Renal cortex interstitium (tissue), 11 donors: ENCODE results near the gene ARHGEF7. TPM values are rescaled to one million over a fixed set of nuclear protein-coding genes. Genes with fewer than 3 reads are reported as not detected.

Experiments used
- DNase-seq, 11 donors: peaks; one replicate each; pipeline ENCODE4 v3.0.0-alpha.2; 2013; ENCODE audit warnings: low read depth in 9 of 11, low spot score in 4 of 11; ENCODE audit errors: extremely low read depth in 1 of 11
- polyA plus RNA-seq, 3 donors: library from polyadenylated mRNA; unstranded; fragments of 120-200 nt; gene quantifications; one replicate each; pipeline ENCODE4 v1.2.1, GENCODE V29; 2013; ENCODE audit not compliant: insufficient read length in 3 of 3

ARHGEF7 gene
- polyA plus RNA-seq, 3 donors = 63.0 to 84.2 (median 66.7) TPM

GRCh38 chr13:111158136-111158805 is 43.2 kb downstream of the ARHGEF7 start:
- DNase-seq = no peak

DNA sequence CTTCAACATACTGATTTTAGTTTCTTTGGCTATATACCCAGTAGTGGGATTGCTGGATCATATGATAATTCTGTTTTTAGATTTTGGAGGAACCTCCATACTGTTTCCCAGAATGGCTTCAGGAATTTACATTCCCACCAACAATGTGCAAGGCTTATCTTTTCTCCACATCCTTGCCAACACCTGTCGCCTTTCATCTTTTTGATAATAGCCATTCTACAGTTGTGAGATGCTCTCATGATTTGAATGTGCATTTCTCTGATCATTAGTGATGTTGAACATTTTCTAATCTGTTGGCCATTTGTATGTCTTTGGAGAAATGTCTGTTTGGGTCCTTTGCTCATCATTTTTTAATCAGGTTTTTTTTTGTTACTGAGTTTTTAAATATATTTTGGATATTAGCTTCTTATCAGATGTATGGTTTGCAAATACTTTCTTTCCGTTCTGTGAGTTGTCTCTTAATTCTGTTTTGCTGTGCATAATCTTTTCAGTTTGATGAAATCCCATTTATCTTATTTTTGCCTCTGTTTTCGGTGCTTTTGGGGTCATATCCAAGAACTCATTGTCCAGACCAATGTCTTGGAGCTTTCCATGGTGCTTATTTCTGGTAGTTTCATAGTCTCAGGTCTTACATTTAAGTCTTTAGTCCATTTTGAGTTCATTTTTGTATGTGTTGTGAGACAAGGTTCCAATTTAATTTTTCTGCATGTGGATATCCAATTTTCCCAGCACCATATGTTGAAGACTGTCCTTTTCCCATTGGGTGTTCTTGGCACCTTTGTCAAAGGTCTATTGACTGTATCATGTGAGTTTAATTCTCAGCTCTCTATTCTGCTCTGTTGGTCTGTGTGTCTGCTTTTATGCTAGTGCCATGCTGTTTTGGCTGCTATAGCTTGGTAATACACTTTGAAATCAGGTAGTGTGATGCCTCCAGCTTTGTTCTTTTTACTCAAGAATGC is 44.5 kb downstream of the ARHGEF7 start:
- no peak for DNase-seq

GRCh38 chr13:111160648-111161047 is 45.5 kb downstream of the ARHGEF7 start:
- no peak for DNase-seq

DNA sequence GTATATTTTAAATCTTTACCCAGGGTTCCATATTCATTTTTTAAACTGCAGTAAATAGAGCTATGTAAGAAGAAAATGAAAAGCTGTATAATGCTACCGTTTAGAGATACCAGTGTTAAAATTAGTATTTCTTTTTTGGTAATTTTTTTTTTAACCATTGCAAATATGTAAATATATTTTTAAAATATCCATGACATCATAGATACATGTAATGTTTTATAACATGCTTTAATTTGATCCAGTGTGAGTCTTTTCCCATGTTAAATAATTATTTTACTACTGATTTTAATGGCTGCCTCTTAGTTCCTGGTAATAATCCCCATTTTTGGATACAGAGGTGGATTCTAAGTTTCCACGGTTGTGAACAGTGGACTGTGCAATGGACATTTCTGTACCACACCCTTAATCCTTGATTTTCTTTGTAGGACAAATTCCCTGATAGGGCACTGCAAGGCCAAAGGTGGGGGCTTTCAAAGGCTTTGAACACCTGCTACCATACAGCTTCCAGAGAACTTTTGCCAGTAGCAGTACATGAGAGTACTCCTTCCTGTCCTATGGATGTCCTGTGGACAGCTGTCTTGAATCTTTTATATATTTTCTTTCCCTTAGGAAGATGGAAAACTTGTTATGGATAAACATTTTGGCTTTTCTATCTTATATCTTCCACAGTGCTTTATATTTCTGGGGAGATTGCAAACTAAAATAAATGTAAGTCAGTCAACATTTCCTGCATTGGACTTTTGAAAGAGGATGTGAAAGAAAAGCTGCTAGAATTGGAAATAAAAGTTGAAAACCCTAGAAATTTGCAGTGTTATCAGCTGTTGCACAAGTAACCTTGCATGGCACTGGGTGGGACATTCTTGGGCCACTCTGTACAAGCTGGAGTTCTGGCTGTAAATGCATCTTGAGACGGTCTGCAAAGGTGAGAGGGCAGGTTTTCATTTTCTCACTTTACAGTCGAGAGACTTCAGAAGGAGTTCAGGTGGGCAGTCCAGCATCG is 46.8 kb downstream of the ARHGEF7 start:
- DNase-seq = no peak

GRCh38 chr13:111165241-111166010 is 50.3 kb downstream of the ARHGEF7 start:
- no peak for DNase-seq

GRCh38 chr13:111166882-111167675 is 52.0 kb downstream of the ARHGEF7 start:
- DNase-seq = no peak

DNA sequence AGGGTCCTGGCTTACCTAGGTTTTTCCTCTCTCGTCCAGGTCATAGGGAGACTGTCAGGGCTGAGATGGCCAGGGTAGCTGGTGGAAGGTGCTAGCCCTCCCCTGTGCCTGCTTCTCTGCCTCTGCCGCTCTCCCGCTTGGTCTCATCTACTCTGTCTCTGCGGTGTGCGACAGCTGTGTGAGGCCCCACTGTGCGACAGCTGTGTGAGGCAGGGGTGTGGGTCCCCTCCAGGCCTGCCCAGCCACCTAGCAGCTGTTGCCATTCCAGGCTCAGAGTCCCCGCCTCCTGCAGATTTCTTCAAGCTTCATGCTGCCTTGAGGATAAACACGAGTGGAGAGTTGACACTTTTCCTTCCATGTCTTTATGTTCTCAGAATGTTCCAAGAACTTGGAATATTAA is 53.0 kb downstream of the ARHGEF7 start:
- no peak for DNase-seq

GRCh38 chr13:111171112-111171511 is 56.0 kb downstream of the ARHGEF7 start:
- DNase-seq = no peak

DNA sequence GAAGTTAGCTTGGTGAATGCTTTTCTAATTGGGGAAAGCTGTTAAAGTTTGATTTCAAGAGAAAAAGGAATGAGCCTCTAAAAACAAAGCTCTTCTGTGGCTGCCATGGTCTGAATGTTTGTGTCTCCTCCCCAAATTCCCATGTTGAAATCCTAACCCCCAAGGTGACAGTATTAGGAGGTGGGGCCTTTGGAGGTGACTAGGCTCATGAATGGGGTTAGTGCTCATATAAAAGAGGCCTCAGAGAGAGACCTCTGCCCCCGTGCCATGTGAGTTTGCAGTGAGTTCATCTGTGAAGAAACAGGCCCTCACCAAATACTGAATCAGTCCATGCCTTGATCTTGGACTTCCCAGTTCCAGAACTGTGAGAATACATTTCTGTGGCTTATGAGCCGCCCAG is 56.5 kb downstream of the ARHGEF7 start:
- no peak for DNase-seq

- DNase-seq = no peak
Measured at GRCh38 chr13:111174377-111175114, 59.4 kb downstream of the ARHGEF7 start.

- DNase-seq = no peak
Measured at GRCh38 chr13:111175372-111175771, 60.3 kb downstream of the ARHGEF7 start.

DNA sequence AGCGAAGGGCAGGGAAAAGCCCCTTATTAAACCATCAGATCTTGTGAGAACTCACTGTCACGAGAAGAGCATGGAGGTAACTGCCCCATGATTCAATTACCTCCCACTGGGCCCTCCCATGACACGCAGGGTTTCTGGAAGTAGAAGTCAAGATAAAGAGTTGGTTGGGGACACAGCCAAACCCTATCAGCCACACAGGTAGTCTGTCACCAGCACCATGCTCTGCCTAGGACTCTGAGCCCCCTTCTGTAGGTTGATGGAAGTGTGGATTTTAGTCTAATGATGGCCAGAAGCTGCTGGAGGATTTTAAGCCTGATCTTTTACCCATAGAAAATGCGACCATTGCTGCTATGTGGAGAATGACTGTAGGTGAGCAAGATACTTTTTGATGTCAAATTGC is 60.8 kb downstream of the ARHGEF7 start:
- DNase-seq = no peak

DNA sequence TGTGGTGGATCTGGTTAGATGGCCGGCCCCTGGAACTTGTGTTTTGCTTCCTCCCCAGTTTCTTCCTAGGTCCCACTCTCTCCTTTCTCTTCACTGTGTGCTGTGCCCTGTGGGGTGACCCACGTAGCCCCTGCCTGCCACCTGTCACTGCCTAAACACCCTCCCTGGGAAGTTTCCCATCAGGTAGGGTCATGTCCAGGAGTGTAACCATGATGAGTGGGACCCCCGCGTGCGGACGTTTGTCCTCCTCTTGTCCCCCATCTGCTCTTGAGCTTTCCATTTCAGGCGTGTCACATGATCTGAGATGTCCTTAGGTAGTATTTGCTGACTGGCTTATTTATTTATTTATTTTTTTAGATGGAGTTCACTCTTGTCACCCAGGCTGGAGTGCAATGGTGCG is 61.3 kb downstream of the ARHGEF7 start:
- no peak for DNase-seq

DNA sequence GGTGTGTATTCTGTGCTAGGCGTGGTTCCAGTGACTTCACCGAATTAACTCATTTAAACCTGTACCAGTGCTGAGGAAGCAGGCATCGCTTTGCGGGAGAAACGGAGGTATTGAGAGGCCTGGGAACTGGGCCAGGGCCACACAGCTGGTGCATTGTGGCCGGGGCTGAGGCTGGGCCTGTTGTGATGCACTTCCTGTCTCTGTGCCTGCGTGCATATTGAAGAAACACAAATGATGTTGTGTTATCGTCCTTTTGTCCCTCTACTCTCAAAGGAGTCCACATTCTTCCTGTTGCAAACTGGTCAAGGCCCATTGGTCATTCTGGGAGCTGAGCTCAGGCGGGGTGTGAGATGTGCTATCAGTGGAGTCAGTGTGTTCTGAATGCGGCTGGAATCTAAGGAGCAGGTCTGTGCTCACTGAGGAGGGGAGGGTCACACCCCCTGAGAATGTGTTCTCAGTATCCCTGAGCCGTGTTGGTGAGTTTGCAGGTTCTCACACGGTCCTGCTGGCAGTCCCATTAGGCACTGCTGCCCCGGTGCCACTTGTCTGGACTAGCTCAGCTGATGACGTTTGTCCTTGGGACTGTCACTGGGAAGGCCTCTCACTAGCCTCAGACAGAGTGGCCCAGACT is 62.1 kb downstream of the ARHGEF7 start:
- no peak for DNase-seq

- no peak for DNase-seq
Measured at GRCh38 chr13:111177921-111178320, 62.8 kb downstream of the ARHGEF7 start.

DNA sequence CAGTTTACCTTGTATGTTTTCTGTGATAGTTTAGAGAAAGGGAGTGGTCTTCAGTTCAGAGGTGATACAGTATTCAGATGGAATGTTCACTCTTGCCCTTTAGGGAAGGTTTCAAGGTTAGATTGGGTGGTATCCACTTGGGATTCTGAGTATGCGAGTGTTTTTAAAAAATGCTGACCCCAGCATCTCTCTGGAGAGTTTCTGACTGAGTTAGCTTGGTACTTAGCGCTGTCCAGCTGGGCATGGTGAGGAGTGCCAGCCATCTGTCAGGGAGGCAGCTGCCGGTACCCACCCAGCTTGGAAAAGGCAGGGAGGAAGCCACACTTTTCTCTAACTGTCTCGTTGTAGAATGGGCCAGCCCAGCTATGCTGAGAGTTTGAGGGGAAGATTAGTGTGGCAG is 63.3 kb downstream of the ARHGEF7 start:
- DNase-seq = no peak
